Endothelial cell (in vitro differentiated cells): ENCODE results near the gene RABIF. TPM values are rescaled to one million over a fixed set of nuclear protein-coding genes. Genes with fewer than 3 reads are reported as not detected.

Experiments used
- DNase-seq: peaks from one replicate; pipeline ENCODE4 v3.0.0; 2021; ENCODE audit warnings: low spot score
- H3K27ac Mint-ChIP-seq: one replicate; pipeline ENCODE4 v1.8.0; 2021; ENCODE audit warnings: mixed read lengths, inconsistent platforms; ENCODE audit not compliant: unreplicated experiment
- H3K27me3 Mint-ChIP-seq: one replicate; pipeline ENCODE4 v1.8.0; 2021; ENCODE audit warnings: mild to moderate bottlenecking, moderate library complexity, mixed read lengths, inconsistent platforms; ENCODE audit not compliant: unreplicated experiment
- H3K36me3 Mint-ChIP-seq: one replicate; pipeline ENCODE4 v1.8.0; 2021; ENCODE audit warnings: mild to moderate bottlenecking, low read depth, mixed read lengths, inconsistent platforms; ENCODE audit not compliant: unreplicated experiment
- H3K4me1 Mint-ChIP-seq: one replicate; pipeline ENCODE4 v1.8.0; 2021; ENCODE audit warnings: mild to moderate bottlenecking, mixed read lengths, inconsistent platforms; ENCODE audit not compliant: unreplicated experiment
- H3K4me3 Mint-ChIP-seq: one replicate; pipeline ENCODE4 v1.8.0; 2021; ENCODE audit warnings: mild to moderate bottlenecking, mixed read lengths, inconsistent platforms; ENCODE audit not compliant: unreplicated experiment
- H3K9me3 Mint-ChIP-seq: one replicate; pipeline ENCODE4 v1.8.0; 2021; ENCODE audit warnings: mixed read lengths, inconsistent platforms; ENCODE audit not compliant: unreplicated experiment
- total RNA-seq: library from RNA; stranded (reverse); fragmentation: NEBNext Ultra II Directional; extraction: Animal tissue kit (Norgen Biotek cat#: 25700); gene quantifications from one replicate; pipeline ENCODE4 v1.2.1, GENCODE V29; 2021; ENCODE audit not compliant: unreplicated experiment
- TF ChIP-seq, protein P1 (sequence below): fragments of 200-600 bp; sonication (generic); IDR thresholded peaks from one replicate; pipeline ENCODE4 v1.5.0; 2021; ENCODE audit warnings: antibody characterized with exemption; ENCODE audit not compliant: unreplicated experiment

RABIF gene
- total RNA-seq, 1 donor from 2014 or later = 13.5 TPM

DNA sequence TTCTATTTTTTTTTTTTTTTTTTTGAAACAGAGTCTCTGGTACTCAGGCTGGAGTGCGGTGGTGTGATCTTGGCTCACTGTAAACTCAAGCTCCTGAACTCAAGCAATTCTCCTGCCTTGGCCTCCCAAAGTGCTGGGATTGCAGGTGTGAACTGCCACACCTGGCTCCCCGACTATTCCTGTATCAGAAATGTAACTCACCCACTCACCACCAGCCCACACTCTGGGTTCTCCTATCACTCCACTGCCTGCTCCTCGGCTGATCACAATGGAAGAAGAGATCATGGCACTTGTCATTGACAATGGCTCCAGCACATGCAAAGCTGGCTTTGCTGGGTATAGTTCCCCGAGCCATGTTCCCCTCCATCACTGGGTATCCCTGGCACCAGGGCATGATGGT, 15.9 kb downstream of the RABIF start:
- peaks cover 3% of the 10 kb centered on the region for H3K36me3 Mint-ChIP-seq
- DNase-seq = no peak

GRCh38 chr1:202871367-202871766, 17.6 kb downstream of the RABIF start:
- DNase-seq = no peak
- Mint-ChIP-seq H3K36me3 (no peaks in the 10 kb centered on the region), H3K4me1 (no peaks in the 10 kb centered on the region), H3K4me3 (no peak overlapping the region), H3K9me3 (no peaks in the 10 kb centered on the region), H3K27me3 (peaks cover 3% of the 10 kb centered on the region), H3K27ac (no peak overlapping the region)
- TF ChIP-seq, protein P1, sequence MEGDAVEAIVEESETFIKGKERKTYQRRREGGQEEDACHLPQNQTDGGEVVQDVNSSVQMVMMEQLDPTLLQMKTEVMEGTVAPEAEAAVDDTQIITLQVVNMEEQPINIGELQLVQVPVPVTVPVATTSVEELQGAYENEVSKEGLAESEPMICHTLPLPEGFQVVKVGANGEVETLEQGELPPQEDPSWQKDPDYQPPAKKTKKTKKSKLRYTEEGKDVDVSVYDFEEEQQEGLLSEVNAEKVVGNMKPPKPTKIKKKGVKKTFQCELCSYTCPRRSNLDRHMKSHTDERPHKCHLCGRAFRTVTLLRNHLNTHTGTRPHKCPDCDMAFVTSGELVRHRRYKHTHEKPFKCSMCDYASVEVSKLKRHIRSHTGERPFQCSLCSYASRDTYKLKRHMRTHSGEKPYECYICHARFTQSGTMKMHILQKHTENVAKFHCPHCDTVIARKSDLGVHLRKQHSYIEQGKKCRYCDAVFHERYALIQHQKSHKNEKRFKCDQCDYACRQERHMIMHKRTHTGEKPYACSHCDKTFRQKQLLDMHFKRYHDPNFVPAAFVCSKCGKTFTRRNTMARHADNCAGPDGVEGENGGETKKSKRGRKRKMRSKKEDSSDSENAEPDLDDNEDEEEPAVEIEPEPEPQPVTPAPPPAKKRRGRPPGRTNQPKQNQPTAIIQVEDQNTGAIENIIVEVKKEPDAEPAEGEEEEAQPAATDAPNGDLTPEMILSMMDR = no peak

More for the DNA sequence above, 15.9 kb downstream of the RABIF start:
- peaks cover 3% of the 10 kb centered on the region for H3K27me3 Mint-ChIP-seq
- H3K4me1 Mint-ChIP-seq = no peaks in the 10 kb centered on the region
- TF ChIP-seq, protein P1 = no peak
- H3K4me3 Mint-ChIP-seq = no peak overlapping the region
- H3K27ac Mint-ChIP-seq = no peak overlapping the region
- H3K9me3 Mint-ChIP-seq = no peaks in the 10 kb centered on the region

DNA sequence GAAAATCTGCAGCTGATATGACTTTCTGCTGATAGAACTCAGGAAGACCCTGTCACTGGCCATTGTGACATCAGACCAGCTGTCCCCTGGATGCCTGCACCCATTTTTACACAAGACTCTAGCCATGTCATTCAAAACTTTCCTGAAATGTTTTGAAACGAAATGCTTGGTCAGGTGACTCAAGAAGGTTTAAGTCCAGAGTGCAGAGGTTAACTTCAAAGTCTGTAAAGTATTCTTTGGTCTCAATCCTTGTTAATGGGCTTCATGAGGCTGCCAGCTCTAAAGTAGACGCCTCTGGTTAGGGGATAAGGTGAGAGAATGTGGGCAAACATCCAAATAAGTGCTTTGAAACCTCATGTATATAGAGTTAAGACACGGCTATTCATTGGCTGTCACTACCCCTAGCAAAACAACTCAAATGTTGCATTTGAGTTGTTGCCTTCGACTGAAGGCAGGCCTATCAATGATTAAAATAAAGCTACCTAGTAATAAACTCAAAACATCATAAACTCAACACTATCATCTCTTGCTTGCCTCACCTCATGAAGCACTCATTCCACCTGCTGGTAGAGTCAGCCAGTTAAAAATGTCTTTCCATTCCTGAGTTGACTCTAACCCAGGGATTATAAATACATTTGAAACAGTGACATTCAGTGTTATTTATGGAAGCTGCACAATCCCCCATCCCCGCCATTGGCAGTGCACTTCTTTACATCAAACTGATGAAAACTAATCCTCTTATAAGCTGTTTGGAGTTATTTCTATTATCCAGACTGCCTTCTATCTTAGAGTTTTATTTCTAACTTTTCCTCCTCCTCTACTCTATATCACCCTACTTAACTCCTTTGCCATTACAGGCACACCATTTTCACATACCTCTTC, 26.0 kb downstream of the RABIF start:
- Mint-ChIP-seq H3K27me3 (peaks cover 6% of the 10 kb centered on the region), H3K4me1 (peaks cover 14% of the 10 kb centered on the region), H3K36me3 (peaks cover 8% of the 10 kb centered on the region), H3K27ac (no peak overlapping the region), H3K4me3 (no peak overlapping the region), H3K9me3 (no peaks in the 10 kb centered on the region)
- TF ChIP-seq, protein P1 = no peak
- no peak for DNase-seq

DNA sequence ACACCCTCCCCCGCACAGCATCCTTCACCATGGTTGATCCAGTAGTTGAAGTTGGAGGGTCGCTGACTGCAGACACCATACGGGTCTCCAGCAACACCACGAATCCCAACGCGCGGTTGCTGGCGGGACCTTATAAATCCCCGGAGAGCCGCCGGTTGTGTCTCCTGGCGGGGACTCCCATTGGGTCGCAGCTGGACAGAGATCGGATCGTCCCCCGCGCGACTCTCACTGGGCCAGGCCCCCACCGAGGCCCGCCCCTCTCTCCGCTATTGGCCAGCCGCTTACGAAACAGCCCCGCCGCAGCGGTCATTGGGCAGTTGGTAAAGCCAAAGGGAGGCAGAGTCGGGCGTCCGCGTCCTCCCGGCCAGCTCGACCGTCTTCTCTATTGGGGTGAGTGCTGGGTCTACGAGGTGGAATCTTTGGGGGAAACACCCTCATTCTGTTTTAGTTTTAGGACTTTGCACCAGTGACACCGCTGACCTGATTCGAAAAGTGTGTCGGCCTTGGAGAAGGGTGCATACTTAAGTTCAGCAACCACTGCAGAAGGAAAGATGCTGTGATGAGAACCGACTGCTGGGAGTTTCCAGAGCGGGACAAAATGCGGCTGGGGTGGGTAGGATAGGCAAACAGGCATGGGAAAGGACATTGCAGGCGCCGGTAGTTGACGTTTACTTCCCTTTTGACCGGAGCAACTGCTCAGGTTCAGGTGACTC, 27.4 kb downstream of the RABIF start:
- Mint-ChIP-seq H3K27ac (peak overlapping the region; percentile 26), H3K27me3 (peaks cover 6% of the 10 kb centered on the region), H3K36me3 (peaks cover 8% of the 10 kb centered on the region), H3K9me3 (no peaks in the 10 kb centered on the region), H3K4me3 (peak overlapping the region; percentile 95), H3K4me1 (peaks cover 16% of the 10 kb centered on the region)
- TF ChIP-seq, protein P1 = no peak
- peak; percentile 92 for DNase-seq
